ENCODE results near the gene ZNF438. TPM values are rescaled to one million over a fixed set of nuclear protein-coding genes. Genes with fewer than 3 reads are reported as not detected.
"Not testable (repeated sequence)": the region's sequence is repeated elsewhere in the genome, so short reads cannot be mapped to it uniquely, and the experiment has no call there.

The ZNF438 gene
- total RNA-seq, 1 donor from 2014 or later = 1.7 TPM

DNA sequence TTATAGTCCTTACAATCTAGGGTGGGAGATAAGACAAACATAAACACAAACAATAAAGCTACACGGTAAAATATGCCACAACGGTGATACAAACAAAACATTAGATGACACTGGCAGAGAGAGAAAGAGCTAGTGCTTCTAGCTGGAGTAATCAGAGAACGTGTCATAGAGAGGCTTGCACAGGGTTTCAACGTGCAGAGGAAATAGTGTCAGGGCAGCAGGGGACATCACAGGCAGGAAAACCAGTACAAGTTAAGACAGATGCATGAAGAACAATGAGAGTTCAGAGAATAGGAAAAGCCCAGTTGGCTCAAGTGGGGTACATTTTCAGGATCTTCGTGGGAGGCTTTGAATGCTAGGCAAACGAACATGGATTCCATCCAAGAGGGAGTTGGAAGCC, 91.4 kb downstream of the ZNF438 start:
- no peaks in the 10 kb centered on the region for H3K9me3 ChIP-seq
- no peak overlapping the region for H3K27ac ChIP-seq
- TF ChIP-seq, protein P1, sequence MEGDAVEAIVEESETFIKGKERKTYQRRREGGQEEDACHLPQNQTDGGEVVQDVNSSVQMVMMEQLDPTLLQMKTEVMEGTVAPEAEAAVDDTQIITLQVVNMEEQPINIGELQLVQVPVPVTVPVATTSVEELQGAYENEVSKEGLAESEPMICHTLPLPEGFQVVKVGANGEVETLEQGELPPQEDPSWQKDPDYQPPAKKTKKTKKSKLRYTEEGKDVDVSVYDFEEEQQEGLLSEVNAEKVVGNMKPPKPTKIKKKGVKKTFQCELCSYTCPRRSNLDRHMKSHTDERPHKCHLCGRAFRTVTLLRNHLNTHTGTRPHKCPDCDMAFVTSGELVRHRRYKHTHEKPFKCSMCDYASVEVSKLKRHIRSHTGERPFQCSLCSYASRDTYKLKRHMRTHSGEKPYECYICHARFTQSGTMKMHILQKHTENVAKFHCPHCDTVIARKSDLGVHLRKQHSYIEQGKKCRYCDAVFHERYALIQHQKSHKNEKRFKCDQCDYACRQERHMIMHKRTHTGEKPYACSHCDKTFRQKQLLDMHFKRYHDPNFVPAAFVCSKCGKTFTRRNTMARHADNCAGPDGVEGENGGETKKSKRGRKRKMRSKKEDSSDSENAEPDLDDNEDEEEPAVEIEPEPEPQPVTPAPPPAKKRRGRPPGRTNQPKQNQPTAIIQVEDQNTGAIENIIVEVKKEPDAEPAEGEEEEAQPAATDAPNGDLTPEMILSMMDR (IDR thresholded peaks at IDR 0.05) = no peak
- DNase-seq (ENCODE audit: low spot score in 2 of 2) = no peak
- no peaks in the 10 kb centered on the region for H3K27me3 ChIP-seq
- H3K36me3 ChIP-seq = peaks cover 0 to 8% of the 10 kb centered on the region in 2 donors
- intact Hi-C loops (cut with DNase I) = no loop called here
- peaks cover 3 to 17% of the 10 kb centered on the region in 2 donors for H3K4me1 ChIP-seq
- H3K4me3 ChIP-seq = no peak overlapping the region

DNA sequence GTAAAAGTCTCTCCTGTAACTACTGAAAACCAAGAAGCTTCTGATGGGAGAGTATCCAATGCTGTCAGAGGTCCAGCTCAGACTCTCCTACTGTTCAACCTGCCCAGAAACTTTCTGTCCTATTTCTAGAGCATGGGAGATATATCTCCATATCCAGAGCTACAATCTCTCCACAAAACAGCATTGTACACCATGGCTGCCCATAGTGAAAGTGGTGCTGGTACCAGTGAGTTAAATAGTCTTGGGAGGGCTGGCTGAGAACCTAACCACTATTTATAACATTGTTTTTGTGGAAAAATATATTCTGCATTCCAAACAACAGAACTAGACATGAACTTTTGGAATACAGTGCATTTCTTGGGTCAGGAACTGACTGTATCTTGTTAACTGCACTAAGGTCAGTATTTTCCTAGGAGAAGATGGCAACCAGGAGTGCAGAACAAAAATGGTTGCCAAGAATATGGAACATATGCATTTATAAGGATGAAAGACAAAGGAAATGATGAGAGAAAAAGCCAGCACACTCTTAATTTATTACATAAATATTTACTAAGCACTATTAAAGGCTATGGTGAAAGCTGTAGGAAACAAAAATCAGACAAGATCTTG, 91.9 kb downstream of the ZNF438 start:
- Histone ChIP-seq H3K27me3 (no peaks in the 10 kb centered on the region), H3K4me1 (peaks cover 3 to 17% of the 10 kb centered on the region in 2 donors), H3K27ac (no peak overlapping the region), H3K9me3 (no peaks in the 10 kb centered on the region), H3K4me3 (no peak overlapping the region), H3K36me3 (peaks cover 0 to 8% of the 10 kb centered on the region in 2 donors)
- no peak for DNase-seq (ENCODE audit: low spot score in 2 of 2)
- intact Hi-C loops (cut with DNase I) = no loop called here
- TF ChIP-seq, protein P1 (IDR thresholded peaks at IDR 0.05) = no peak

DNA sequence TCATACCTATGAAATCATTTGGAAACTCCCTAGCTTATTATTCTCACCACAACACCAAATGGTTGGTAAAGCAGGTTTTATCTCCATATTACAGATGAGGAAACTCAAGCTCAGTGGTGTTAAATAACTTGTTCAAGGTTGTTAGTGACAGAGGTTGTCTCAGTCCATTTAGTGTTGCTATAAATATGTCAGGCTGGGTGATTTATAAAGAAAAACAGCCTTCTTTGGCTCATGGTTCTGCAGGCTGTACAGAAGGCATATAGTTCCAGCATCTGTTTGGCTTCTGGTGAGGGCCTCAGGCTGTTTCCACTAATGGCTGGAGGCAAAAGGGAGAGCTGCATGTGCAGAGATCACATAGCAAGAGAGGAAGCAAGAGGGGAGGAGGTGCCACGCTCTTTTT, 96.6 kb downstream of the ZNF438 start:
- Histone ChIP-seq H3K9me3 (no peaks in the 10 kb centered on the region), H3K27me3 (no peaks in the 10 kb centered on the region), H3K4me1 (peaks cover 0 to 8% of the 10 kb centered on the region in 2 donors), H3K27ac (no peak overlapping the region), H3K4me3 (no peak overlapping the region), H3K36me3 (peaks cover 3 to 19% of the 10 kb centered on the region in 2 donors)
- intact Hi-C loops (cut with DNase I) = no loop called here
- no peak for DNase-seq (ENCODE audit: low spot score in 2 of 2)
- TF ChIP-seq, protein P1 (IDR thresholded peaks at IDR 0.05) = no peak

DNA sequence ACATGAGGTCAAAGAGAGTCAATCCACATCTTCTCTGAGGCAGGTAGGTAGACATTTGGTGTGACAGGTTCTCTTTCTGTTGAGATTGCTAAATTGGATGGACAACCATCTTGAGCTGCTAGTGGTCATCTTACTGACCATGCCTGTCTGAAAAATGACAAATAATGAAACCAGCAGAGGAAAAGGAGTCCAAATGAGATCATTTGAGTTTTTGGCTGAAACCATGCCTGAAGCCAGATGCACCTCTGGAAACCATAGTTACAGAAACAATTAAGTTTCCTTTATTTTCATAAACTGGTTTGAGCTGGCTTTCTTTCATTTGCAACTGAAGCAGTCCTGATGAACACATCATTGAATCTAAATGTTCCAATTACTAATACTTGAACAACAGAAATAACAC, 100.6 kb downstream of the ZNF438 start:
- TF ChIP-seq, protein P1 (IDR thresholded peaks at IDR 0.05) = no peak
- Histone ChIP-seq H3K27ac (no peak overlapping the region), H3K27me3 (no peaks in the 10 kb centered on the region), H3K36me3 (peaks cover 3 to 31% of the 10 kb centered on the region in 2 donors), H3K4me3 (no peak overlapping the region), H3K4me1 (no peaks in the 10 kb centered on the region), H3K9me3 (no peaks in the 10 kb centered on the region)
- intact Hi-C loops (cut with DNase I) = no loop called here
- DNase-seq (ENCODE audit: low spot score in 2 of 2) = no peak

DNA sequence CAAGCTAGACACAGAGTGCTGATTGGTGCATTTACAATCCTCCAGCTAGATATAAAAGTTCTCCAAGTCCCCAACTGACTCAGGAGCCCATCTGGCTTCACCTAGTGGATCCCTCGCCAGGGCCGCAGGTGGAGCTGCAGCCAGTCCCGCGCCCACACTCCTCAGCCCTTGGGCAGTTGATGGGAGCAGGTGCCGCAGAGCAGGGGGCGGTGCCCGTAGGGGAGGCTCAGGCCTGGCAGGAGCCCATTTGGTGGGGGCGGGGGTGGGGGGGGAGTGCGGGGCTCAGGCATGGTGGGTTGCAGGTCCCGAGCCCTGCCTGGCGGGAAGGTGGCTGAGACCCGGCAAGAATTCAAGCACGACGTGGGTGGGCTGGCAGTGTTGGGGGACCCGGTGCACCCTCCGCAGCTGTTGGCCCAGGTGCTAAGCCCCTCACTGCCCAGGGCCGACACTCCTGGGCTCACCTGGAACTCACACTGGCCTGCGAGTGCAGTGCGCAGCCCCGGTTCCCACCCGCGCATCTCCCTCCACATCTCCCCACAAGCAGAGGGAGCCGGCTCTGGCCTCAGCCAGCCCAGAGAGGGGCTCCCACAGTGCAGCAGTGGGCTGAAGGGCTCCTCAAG, 101.7 kb downstream of the ZNF438 start:
- TF ChIP-seq, protein P1 (IDR thresholded peaks at IDR 0.05) = no peak
- Histone ChIP-seq H3K4me3 (no peak overlapping the region), H3K27me3 (no peaks in the 10 kb centered on the region), H3K4me1 (no peaks in the 10 kb centered on the region), H3K9me3 (no peaks in the 10 kb centered on the region), H3K36me3 (peaks cover 3 to 27% of the 10 kb centered on the region in 2 donors), H3K27ac (no peak overlapping the region)
- no peak for DNase-seq (ENCODE audit: low spot score in 2 of 2)
- intact Hi-C loops (cut with DNase I) = no loop called here

DNA sequence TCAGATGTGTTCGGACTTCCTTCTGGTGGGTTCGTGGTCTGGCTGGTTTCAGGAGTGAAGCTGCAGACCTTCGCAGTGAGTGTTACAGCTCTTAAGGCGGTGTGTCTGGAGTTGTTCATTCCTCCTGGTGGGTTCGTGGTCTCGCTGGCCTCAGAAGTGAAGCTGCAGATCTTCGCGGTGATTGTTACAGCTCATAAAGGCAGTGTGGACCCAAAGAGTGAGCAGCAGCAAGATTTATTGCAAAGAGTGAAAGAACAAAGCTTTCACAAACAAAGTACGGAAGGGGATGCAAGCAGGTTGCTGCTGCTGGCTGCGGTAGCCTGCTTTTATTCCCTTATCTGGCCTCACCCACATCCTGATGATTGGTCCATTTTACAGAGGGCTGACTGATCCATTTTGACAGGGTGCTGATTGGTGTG, 102.3 kb downstream of the ZNF438 start:
- H3K27me3 ChIP-seq; H3K9me3 ChIP-seq; H3K27ac ChIP-seq; H3K4me1 ChIP-seq; DNase-seq (ENCODE audit: low spot score in 2 of 2); intact Hi-C loops (cut with DNase I); H3K4me3 ChIP-seq: not testable (repeated sequence)
- peaks cover 6 to 27% of the 10 kb centered on the region in 2 donors for H3K36me3 ChIP-seq

Measured in ascending aorta (tissue), 2 donors.